Neural cell (in vitro differentiated cells): Measurements from ENCODE around the gene NKD2. TPM values are rescaled to one million over a fixed set of nuclear protein-coding genes. Genes with fewer than 3 reads are reported as not detected.

Experiments used
- H2AFZ ChIP-seq: fragments of 200-600, 300-800 bp; sonication (generic), shearing (Covaris generic); 2 replicates; pipeline ENCODE4 v1.6.0; 2014; ENCODE audit warnings: low read depth, mild to moderate bottlenecking, antibody characterized with exemption, low read length, moderate library complexity
- H3F3A ChIP-seq: fragments of 200-600 bp; shearing (Covaris generic); 2 replicates; pipeline ENCODE4 v1.6.1; 2016; ENCODE audit warnings: mild to moderate bottlenecking, moderate library complexity, mixed read lengths, antibody characterized with exemption, low read length; ENCODE audit not compliant: insufficient read depth, poor library complexity, severe bottlenecking
- H3K27ac ChIP-seq: fragments of 200-600, 300-800 bp; sonication (generic), shearing (Covaris generic); 2 replicates; pipeline ENCODE4 v1.5.1; 2014; ENCODE audit warnings: mild to moderate bottlenecking, low read length, moderate library complexity
- H3K27me3 ChIP-seq: fragments of 300-800, 200-600 bp; sonication (generic), shearing (Covaris generic); 2 replicates; pipeline ENCODE4 v1.6.0; 2014; ENCODE audit warnings: mild to moderate bottlenecking, low read depth, low read length, moderate library complexity; ENCODE audit not compliant: insufficient read depth
- H3K36me3 ChIP-seq: fragments of 300-800, 200-600 bp; sonication (generic), shearing (Covaris generic); 2 replicates; pipeline ENCODE4 v1.5.1; 2014; ENCODE audit warnings: mild to moderate bottlenecking, antibody characterized with exemption, low read length, moderate library complexity; ENCODE audit not compliant: insufficient read depth
- H3K4me2 ChIP-seq: fragments of 300-800, 200-600 bp; sonication (generic), shearing (Covaris generic); 2 replicates; pipeline ENCODE4 v1.6.0; 2014; ENCODE audit warnings: mild to moderate bottlenecking, low read length
- H3K4me3 ChIP-seq: fragments of 300-800, 200-600 bp; sonication (generic), shearing (Covaris generic); 2 replicates; pipeline ENCODE4 v1.5.1; 2014; ENCODE audit warnings: mild to moderate bottlenecking, low read length, moderate library complexity
- H3K79me2 ChIP-seq: fragments of 200-600 bp; shearing (Covaris generic); replicated peaks from 2 replicates; pipeline ENCODE4 v1.6.0; 2014; ENCODE audit warnings: mild to moderate bottlenecking, low read length, moderate library complexity; ENCODE audit not compliant: insufficient read depth
- H3K9ac ChIP-seq: fragments of 300-800, 200-600 bp; sonication (generic), shearing (Covaris generic); 2 replicates; pipeline ENCODE4 v1.6.1; 2016; ENCODE audit warnings: mild to moderate bottlenecking, low read length, mixed read lengths
- H3K9me2 ChIP-seq: fragments of 200-600 bp; shearing (Covaris generic); 2 replicates; pipeline ENCODE4 v1.6.1; 2016; ENCODE audit warnings: mild to moderate bottlenecking, low read length, mixed read lengths; ENCODE audit not compliant: insufficient read depth
- H3K9me3 ChIP-seq: fragments of 200-600, 300-800 bp; sonication (generic), shearing (Covaris generic); 2 replicates; pipeline ENCODE4 v1.6.1; 2016; ENCODE audit warnings: mild to moderate bottlenecking, mixed run types, low read length, moderate library complexity, mixed read lengths
- H4K20me1 ChIP-seq: fragments of 200-600 bp; shearing (Covaris generic); 2 replicates; pipeline ENCODE4 v1.6.1; 2016; ENCODE audit warnings: mild to moderate bottlenecking, mixed run types; ENCODE audit not compliant: insufficient read depth
- CTCF ChIP-seq: fragments of 450-650 bp; IDR thresholded peaks from 2 replicates; pipeline ENCODE4 v1.5.1; 2014; ENCODE audit warnings: antibody characterized with exemption, mild to moderate bottlenecking, moderate library complexity; ENCODE audit not compliant: poor library complexity, severe bottlenecking
- EP300 ChIP-seq: fragments of 450-650 bp; conservative IDR thresholded peaks from 2 replicates; pipeline ENCODE4 v1.6.1; 2014; ENCODE audit warnings: antibody characterized with exemption, mild to moderate bottlenecking, moderate library complexity; ENCODE audit not compliant: poor library complexity, severe bottlenecking
- EZH2 ChIP-seq: fragments of 200-600, 300-800 bp; shearing (Covaris generic), sonication (generic); IDR thresholded peaks from 2 replicates; pipeline ENCODE4 v1.6.1; 2014; ENCODE audit warnings: antibody characterized with exemption, low read length, borderline replicate concordance, mild to moderate bottlenecking; ENCODE audit not compliant: insufficient read depth, poor library complexity, severe bottlenecking
- MXI1 ChIP-seq: fragments of 450-650 bp; conservative IDR thresholded peaks from 2 replicates; pipeline ENCODE4 v1.6.1; 2014; ENCODE audit warnings: antibody characterized with exemption, mild to moderate bottlenecking; ENCODE audit not compliant: poor library complexity, severe bottlenecking
- POLR2AphosphoS5 ChIP-seq: IDR thresholded peaks from 2 replicates; pipeline ENCODE4 v1.6.1; 2012
- RAD21 ChIP-seq: fragments of 450-650 bp; conservative IDR thresholded peaks from 2 replicates; pipeline ENCODE4 v1.6.1; 2014; ENCODE audit warnings: antibody characterized with exemption, mild to moderate bottlenecking, moderate library complexity
- REST ChIP-seq: IDR thresholded peaks from 2 replicates; pipeline ENCODE4 v1.6.1; 2012; ENCODE audit warnings: borderline replicate concordance
- SMC3 ChIP-seq: fragments of 450-650 bp; conservative IDR thresholded peaks from 2 replicates; pipeline ENCODE4 v1.6.1; 2014; ENCODE audit warnings: antibody characterized with exemption, mild to moderate bottlenecking, moderate library complexity; ENCODE audit not compliant: poor library complexity
- TAF1 ChIP-seq: IDR thresholded peaks from 2 replicates; pipeline ENCODE4 v1.6.1; 2012; ENCODE audit warnings: low read depth
- polyA plus RNA-seq: library from polyadenylated mRNA; depleted of rRNA; stranded (reverse); fragments of >200 nt; gene quantifications from 2 replicates; pipeline ENCODE4 v1.2.3, GENCODE V29; 2014

The NKD2 gene
- polyA plus RNA-seq, 1 donor from 2014 or later: 7.2 TPM

DNA sequence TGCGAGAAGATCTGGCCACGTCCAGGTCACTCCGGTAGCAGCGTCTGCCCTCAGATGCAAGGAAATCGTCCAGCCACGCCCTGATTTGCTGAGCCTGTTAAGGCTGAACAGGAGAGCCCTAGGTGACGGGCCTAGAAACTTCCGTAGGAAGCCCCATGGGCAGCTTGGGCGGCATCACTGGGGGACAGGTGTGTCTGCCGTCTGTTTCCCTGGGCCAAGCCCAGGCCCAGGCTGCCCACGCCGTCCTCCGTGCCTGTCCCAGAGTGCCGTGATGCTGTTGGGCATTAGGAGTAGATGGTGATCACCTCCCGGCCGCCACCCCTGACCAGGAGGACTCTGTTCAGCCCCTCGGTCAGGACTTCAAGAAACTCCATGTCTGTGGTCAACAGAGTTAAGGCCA, 43.5 kb downstream of the NKD2 start:
- H4K20me1 ChIP-seq: no peaks in the 10 kb centered on the region
- no peaks in the 10 kb centered on the region for H3K27me3 ChIP-seq
- H3K9me2 ChIP-seq: no peaks in the 10 kb centered on the region
- H2AFZ ChIP-seq: no peak overlapping the region
- H3K27ac ChIP-seq: no peak overlapping the region
- no peak overlapping the region for H3K4me2 ChIP-seq
- no peaks in the 10 kb centered on the region for H3K36me3 ChIP-seq
- no peaks in the 10 kb centered on the region for H3F3A ChIP-seq
- H3K79me2 ChIP-seq: no peaks in the 10 kb centered on the region
- TF ChIP-seq TAF1: no peak
- no peak for TF ChIP-seq EP300
- H3K9me3 ChIP-seq: no peaks in the 10 kb centered on the region
- H3K4me3 ChIP-seq: no peak overlapping the region
- no peak overlapping the region for H3K9ac ChIP-seq

- no peaks in the 10 kb centered on the region for H3K9me2 ChIP-seq
- no peak overlapping the region for H3K27ac ChIP-seq
- H3K4me2 ChIP-seq: no peak overlapping the region
- no peaks in the 10 kb centered on the region for H3K27me3 ChIP-seq
- no peaks in the 10 kb centered on the region for H3K36me3 ChIP-seq
- H3K79me2 ChIP-seq: no peaks in the 10 kb centered on the region
- no peak overlapping the region for H3K4me3 ChIP-seq
- no peaks in the 10 kb centered on the region for H4K20me1 ChIP-seq
- H3K9me3 ChIP-seq: no peaks in the 10 kb centered on the region
- H2AFZ ChIP-seq: no peak overlapping the region
- TF ChIP-seq TAF1: no peak
- no peak for TF ChIP-seq CTCF
- TF ChIP-seq REST: no peak
- no peak for TF ChIP-seq POLR2AphosphoS5
- TF ChIP-seq EP300: no peak
- TF ChIP-seq RAD21: no peak
- TF ChIP-seq SMC3: no peak
- TF ChIP-seq EZH2: no peak
- no peak for TF ChIP-seq MXI1
- H3K9ac ChIP-seq: no peak overlapping the region
- H3F3A ChIP-seq: no peaks in the 10 kb centered on the region
These were observed 44.2 kb downstream of the NKD2 start for GRCh38 chr5:1052641-1053390.
